IMR-90 (cell line): Measurements from ENCODE around the gene PQBP1. TPM values are rescaled to one million over a fixed set of nuclear protein-coding genes. Genes with fewer than 3 reads are reported as not detected.

Experiments
- ATAC-seq: fragments of 200-7000 bp; cut with Tn5 transposase; 2 replicates; pipeline ENCODE4 v1.9.1; 2020; ENCODE audit warnings: low read depth, mild to moderate bottlenecking, moderate library complexity
- BruUV-seq: library from RNA; stranded (reverse); fragments of 400-500 nt; replicated peaks from 2 replicates; lab custom pipeline; 2021; lab: Mats Ljungman, UMichigan
- CTCF ChIA-PET: fragments of 300-600 bp; formaldehyde crosslinking; extraction: SDS; loops from one replicate; lab custom pipeline; 2021; ENCODE audit warnings: antibody characterized with exemption; lab: Yijun Ruan, JAX
- POLR2A ChIA-PET: fragments of 300-600 bp; sonication (Branson Sonifier 250); formaldehyde crosslinking; loops from one replicate; lab custom pipeline; 2022; ENCODE audit warnings: antibody characterized with exemption; ENCODE audit not compliant: unreplicated experiment; lab: Charles Lee
- DNase-seq: peaks from one replicate; pipeline ENCODE4 v3.0.0; 2013
- H2AFZ ChIP-seq: replicated peaks from 2 replicates; pipeline ENCODE3; 2013; ENCODE audit warnings: low read length, mild to moderate bottlenecking; ENCODE audit not compliant: poor library complexity
- H2AK5ac ChIP-seq: 2 replicates; pipeline ENCODE4 v1.6.1; 2013; ENCODE audit warnings: low read depth, low read length, inconsistent platforms
- H2AK9ac ChIP-seq: replicated peaks from 2 replicates; pipeline ENCODE3; 2013; ENCODE audit warnings: mild to moderate bottlenecking, low read depth, low read length, moderate library complexity; ENCODE audit not compliant: poor library complexity
- H2BK120ac ChIP-seq: 2 replicates; pipeline ENCODE4 v1.6.1; 2013; ENCODE audit warnings: low read depth, low read length, inconsistent platforms
- H2BK15ac ChIP-seq: 3 replicates; pipeline ENCODE4 v1.6.1; 2013; ENCODE audit warnings: low read depth, low read length, inconsistent platforms
- H2BK20ac ChIP-seq: 2 replicates; pipeline ENCODE4 v1.6.1; 2013; ENCODE audit warnings: low read depth, mild to moderate bottlenecking, inconsistent platforms, low read length, moderate library complexity
- H2BK5ac ChIP-seq: 2 replicates; pipeline ENCODE4 v1.6.1; 2013; ENCODE audit warnings: mild to moderate bottlenecking, low read depth, low read length, inconsistent platforms; ENCODE audit not compliant: poor library complexity, severe bottlenecking
- H3K14ac ChIP-seq: replicated peaks from 2 replicates; pipeline ENCODE4 v1.6.1; 2013; ENCODE audit warnings: low read depth, low read length, inconsistent platforms
- H3K18ac ChIP-seq: 2 replicates; pipeline ENCODE4 v1.6.1; 2013; ENCODE audit warnings: low read depth, low read length, control low read depth
- H3K23ac ChIP-seq: 2 replicates; pipeline ENCODE4 v1.6.1; 2013; ENCODE audit warnings: low read depth, low read length, inconsistent platforms
- H3K27ac ChIP-seq: 2 replicates; pipeline ENCODE4 v1.5.1; 2013; ENCODE audit warnings: mild to moderate bottlenecking, control low read depth, low read length; ENCODE audit not compliant: insufficient read depth
- H3K27me3 ChIP-seq: 2 replicates; pipeline ENCODE4 v1.6.1; 2013; ENCODE audit warnings: low read length; ENCODE audit not compliant: control insufficient read depth, insufficient read depth
- H3K36me3 ChIP-seq: 2 replicates; pipeline ENCODE4 v1.6.1; 2013; ENCODE audit warnings: low read length, mixed read lengths; ENCODE audit not compliant: control insufficient read depth, insufficient read depth
- H3K4ac ChIP-seq: 2 replicates; pipeline ENCODE4 v1.6.1; 2013; ENCODE audit warnings: low read depth, low read length, inconsistent platforms
- H3K4me1 ChIP-seq: 2 replicates; pipeline ENCODE4 v1.6.1; 2013; ENCODE audit warnings: low read length, mixed read lengths; ENCODE audit not compliant: control insufficient read depth, insufficient read depth
- H3K4me2 ChIP-seq: 2 replicates; pipeline ENCODE4 v1.6.1; 2013; ENCODE audit warnings: low read depth, mild to moderate bottlenecking, control low read depth, low read length, moderate library complexity
- H3K4me3 ChIP-seq: 2 replicates; pipeline ENCODE4 v1.5.1; 2013; ENCODE audit warnings: low read depth, mild to moderate bottlenecking, control low read depth, low read length, moderate library complexity; ENCODE audit not compliant: insufficient read depth
- H3K56ac ChIP-seq: 2 replicates; pipeline ENCODE4 v1.6.1; 2013; ENCODE audit warnings: low read length, inconsistent platforms; ENCODE audit not compliant: insufficient read depth; ENCODE audit errors: extremely low read depth
- H3K79me1 ChIP-seq, 2 experiments: 2 replicates each; pipeline ENCODE4 v1.6.1; 2013; ENCODE audit warnings: low read length in 2 of 2, inconsistent platforms in 1 of 2, low read depth in 1 of 2
- H3K9ac ChIP-seq: 2 replicates; pipeline ENCODE4 v1.6.1; 2013; ENCODE audit warnings: low read depth, low read length, control low read depth
- H3K9me1 ChIP-seq: 2 replicates; pipeline ENCODE4 v1.6.1; 2013; ENCODE audit warnings: low read length, inconsistent platforms; ENCODE audit not compliant: insufficient read depth
- H3K9me3 ChIP-seq: 2 replicates; pipeline ENCODE4 v1.6.1; 2013; ENCODE audit warnings: low read length; ENCODE audit not compliant: control insufficient read depth, insufficient read depth
- H4K20me1 ChIP-seq: 2 replicates; pipeline ENCODE4 v1.6.1; 2013; ENCODE audit warnings: low read length, inconsistent platforms; ENCODE audit not compliant: insufficient read depth
- H4K5ac ChIP-seq: 2 replicates; pipeline ENCODE4 v1.6.1; 2013; ENCODE audit warnings: mild to moderate bottlenecking, low read depth, low read length, control low read depth
- H4K8ac ChIP-seq, 2 experiments: 2 replicates each; pipeline ENCODE4 v1.6.1; 2013; ENCODE audit warnings: low read depth in 2 of 2, low read length in 2 of 2, control low read depth in 1 of 2, inconsistent platforms in 1 of 2
- H4K91ac ChIP-seq: 2 replicates; pipeline ENCODE4 v1.6.1; 2013; ENCODE audit warnings: low read depth, low read length, inconsistent platforms; ENCODE audit not compliant: insufficient read depth
- BHLHE40 ChIP-seq: fragments of 150-350 bp; IDR thresholded peaks from 2 replicates; pipeline ENCODE4 v1.6.1; 2016; ENCODE audit warnings: mild to moderate bottlenecking, low read depth, low read length
- CEBPB ChIP-seq: IDR thresholded peaks from 2 replicates; pipeline ENCODE4 v1.6.1; 2012; ENCODE audit warnings: low read depth, low read length, improper control_type of control experiment
- CHD1 ChIP-seq: IDR thresholded peaks from 2 replicates; pipeline ENCODE4 v1.6.1; 2012; ENCODE audit warnings: low read depth, low read length, improper control_type of control experiment
- CTCF ChIP-seq: conservative IDR thresholded peaks from 2 replicates; pipeline ENCODE4 v1.5.1; 2012; ENCODE audit warnings: mild to moderate bottlenecking, low read depth, low read length, improper control_type of control experiment
- ELK1 ChIP-seq: fragments of 150-350 bp; IDR thresholded peaks from 2 replicates; pipeline ENCODE4 v1.6.1; 2016; ENCODE audit warnings: low read depth, mild to moderate bottlenecking, low read length, moderate library complexity, borderline replicate concordance
- FOS ChIP-seq: fragments of 150-350 bp; IDR thresholded peaks from 2 replicates; pipeline ENCODE4 v1.6.1; 2016; ENCODE audit warnings: low read depth, low read length
- MAFK ChIP-seq: IDR thresholded peaks from 2 replicates; pipeline ENCODE4 v1.6.1; 2012; ENCODE audit warnings: low read depth, low read length, improper control_type of control experiment
- MAZ ChIP-seq: IDR thresholded peaks from 2 replicates; pipeline ENCODE4 v1.6.1; 2012; ENCODE audit warnings: low read depth, mild to moderate bottlenecking, low read length, improper control_type of control experiment, moderate library complexity, borderline replicate concordance
- MXI1 ChIP-seq: IDR thresholded peaks from 2 replicates; pipeline ENCODE4 v1.6.1; 2012; ENCODE audit warnings: low read depth, mild to moderate bottlenecking, low read length, moderate library complexity, borderline replicate concordance
- NFE2L2 ChIP-seq: fragments of 150-350 bp; IDR thresholded peaks from 2 replicates; pipeline ENCODE4 v1.6.1; 2016; ENCODE audit warnings: low read depth, mild to moderate bottlenecking, low read length
- POLR2A ChIP-seq: IDR thresholded peaks from 2 replicates; pipeline ENCODE4 v1.6.1; 2012; ENCODE audit warnings: mild to moderate bottlenecking, low read depth, low read length
- RAD21 ChIP-seq: IDR thresholded peaks from 2 replicates; pipeline ENCODE4 v1.6.1; 2012; ENCODE audit warnings: low read length, improper control_type of control experiment
- RCOR1 ChIP-seq: IDR thresholded peaks from 2 replicates; pipeline ENCODE4 v1.6.1; 2012; ENCODE audit warnings: mild to moderate bottlenecking, low read length, improper control_type of control experiment; ENCODE audit not compliant: insufficient replicate concordance
- RFX5 ChIP-seq: IDR thresholded peaks from 2 replicates; pipeline ENCODE4 v1.8.0; 2012; ENCODE audit warnings: low read depth, mild to moderate bottlenecking, low read length, moderate library complexity
- SMC3 ChIP-seq: fragments of 150-350 bp; IDR thresholded peaks from 2 replicates; pipeline ENCODE4 v1.6.1; 2016; ENCODE audit warnings: low read depth, mild to moderate bottlenecking, antibody characterized with exemption, low read length, moderate library complexity
- WGBS, 2 experiments: methylation state at CpG; one replicate each; pipeline versions ENCODE4 v1.1.5 to v1.1.7; 2013; ENCODE audit warnings: missing lambda C conversion rate in 2 of 2; ENCODE audit not compliant: insufficient read length in 1 of 2; ENCODE audit errors: extremely low coverage in 2 of 2; 5-methylcytosine and 5-hydroxymethylcytosine counted together
- dilution Hi-C: fragments of 300-500 bp; cut with HindIII; formaldehyde crosslinking; loops from one replicate; pipeline ENCODE4 v1.14.3; 2018; ENCODE audit warnings: low sequenced_read_pairs; ENCODE audit not compliant: unreplicated experiment
- in situ Hi-C: fragments of 300-500 bp; cut with MboI; formaldehyde crosslinking; loops from 3 replicates; pipeline ENCODE4 v1.14.3; 2019; ENCODE audit warnings: low sequenced_read_pairs, inconsistent platforms, mixed read lengths
- intact Hi-C: fragments of 100-400 bp; cut with micrococcal nuclease; formaldehyde crosslinking; loops from 2 replicates; pipeline ENCODE4 v1.10.0; 2022
- polyA plus RNA-seq, 3 experiments: library from polyadenylated mRNA; depleted of rRNA; stranded (reverse); fragments of >200 nt; gene quantifications; 2 replicates each; pipeline ENCODE4 v1.2.3, GENCODE V29; 2012; ENCODE audit warnings: low replicate concordance in 1 of 3
- total RNA-seq: library from RNA; depleted of rRNA; stranded (reverse); fragments of >200 nt; gene quantifications from 2 replicates; pipeline ENCODE4 v1.2.3, GENCODE V29; 2012
- TF ChIP-seq, protein P1 (sequence below): fragments of 150-350 bp; IDR thresholded peaks from 2 replicates; pipeline ENCODE4 v1.6.1; 2017; ENCODE audit warnings: mild to moderate bottlenecking, antibody characterized with exemption, low read length, low read depth

Gene PQBP1
- total and polyA plus RNA-seq, 2 of the 4 experiments (the other 2 are of a cell fraction), result 96.4 to 120 TPM

DNA sequence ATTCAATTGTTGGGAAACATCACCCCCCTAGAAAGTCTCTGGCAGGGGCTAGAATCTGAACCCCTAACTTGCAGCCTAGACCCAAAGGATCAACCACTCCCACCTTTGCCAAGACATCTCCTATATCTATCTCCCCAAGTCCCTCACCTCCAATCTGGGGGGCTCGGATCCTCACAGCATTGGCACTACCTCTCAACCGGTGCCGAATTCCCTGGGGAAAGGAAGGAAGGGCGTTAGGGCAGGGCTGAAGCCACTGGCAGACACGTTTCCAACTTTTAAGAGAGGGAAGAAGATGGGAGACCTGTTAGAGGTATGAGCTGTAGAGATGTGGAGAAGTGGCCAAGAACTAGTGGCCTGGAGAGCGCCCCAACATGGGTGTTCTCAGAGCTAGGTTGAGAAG is 2.8 kb upstream of the PQBP1 start:
- no peak overlapping the region for H4K91ac ChIP-seq
- dilution Hi-C loops, result no loop called here
- TF ChIP-seq ELK1 (no peak), MAZ (no peak), CEBPB (no peak), POLR2A (no peak), SMC3 (no peak), MAFK (no peak), RAD21 (no peak), CTCF (no peak), RCOR1 (no peak), FOS (no peak), RFX5 (no peak), NFE2L2 (no peak), CHD1 (no peak), BHLHE40 (no peak), MXI1 (no peak)
- TF ChIP-seq, protein P1, sequence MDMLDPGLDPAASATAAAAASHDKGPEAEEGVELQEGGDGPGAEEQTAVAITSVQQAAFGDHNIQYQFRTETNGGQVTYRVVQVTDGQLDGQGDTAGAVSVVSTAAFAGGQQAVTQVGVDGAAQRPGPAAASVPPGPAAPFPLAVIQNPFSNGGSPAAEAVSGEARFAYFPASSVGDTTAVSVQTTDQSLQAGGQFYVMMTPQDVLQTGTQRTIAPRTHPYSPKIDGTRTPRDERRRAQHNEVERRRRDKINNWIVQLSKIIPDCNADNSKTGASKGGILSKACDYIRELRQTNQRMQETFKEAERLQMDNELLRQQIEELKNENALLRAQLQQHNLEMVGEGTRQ, result no peak
- H3K27me3 ChIP-seq, result no peaks in the 10 kb centered on the region
- no peak overlapping the region for H3K4ac ChIP-seq
- no peak overlapping the region for H3K23ac ChIP-seq
- H2AFZ ChIP-seq, result no peak overlapping the region
- no peak overlapping the region for H2BK15ac ChIP-seq
- H3K36me3 ChIP-seq, result no peaks in the 10 kb centered on the region
- WGBS, 2 experiments, result 60% methylated on average over 1 of the region's 6 CpGs; no CpG with 5 or more reads in 1 of the 2 experiments
- no TSS peak for BruUV-seq
- no peak overlapping the region for H2BK120ac ChIP-seq
- CTCF ChIA-PET, result no interaction called here
- H3K4me1 ChIP-seq, result 0 out of 2 replicates have a peak, but pooled peaks cover 2% of the 10 kb centered on the region
- H4K5ac ChIP-seq, result no peak overlapping the region
- no peak overlapping the region for H3K14ac ChIP-seq
- no peak overlapping the region for H2BK5ac ChIP-seq
- no peak overlapping the region for H3K18ac ChIP-seq
- in situ Hi-C loops, result no loop called here
- POLR2A ChIA-PET, result no interaction called here
- no peak overlapping the region for H3K9ac ChIP-seq
- no peak overlapping the region for H3K4me2 ChIP-seq
- H2AK5ac ChIP-seq, result no peak overlapping the region
- no peaks in the 10 kb centered on the region for H3K9me3 ChIP-seq
- H3K9me1 ChIP-seq, result 0 out of 2 replicates have a peak, but pooled peaks cover 7% of the 10 kb centered on the region
- DNase-seq (no peak), ATAC-seq (no peak)
- no peak overlapping the region for H4K8ac ChIP-seq
- H3K27ac ChIP-seq, result no peak overlapping the region
- H2BK20ac ChIP-seq, result no peak overlapping the region
- H3K56ac ChIP-seq, result no peak overlapping the region
- H2AK9ac ChIP-seq, result no peak overlapping the region
- peaks cover 6% of the 10 kb centered on the region; the same call in 1 of the 2 replicates for H4K20me1 ChIP-seq
- peaks cover 6 to 22% of the 10 kb centered on the region in 2 experiments for H3K79me1 ChIP-seq
- no peak overlapping the region for H3K4me3 ChIP-seq
- intact Hi-C loops, result no loop called here
